ENCODE results near the gene SGK1.

SGK1 gene

DNA sequence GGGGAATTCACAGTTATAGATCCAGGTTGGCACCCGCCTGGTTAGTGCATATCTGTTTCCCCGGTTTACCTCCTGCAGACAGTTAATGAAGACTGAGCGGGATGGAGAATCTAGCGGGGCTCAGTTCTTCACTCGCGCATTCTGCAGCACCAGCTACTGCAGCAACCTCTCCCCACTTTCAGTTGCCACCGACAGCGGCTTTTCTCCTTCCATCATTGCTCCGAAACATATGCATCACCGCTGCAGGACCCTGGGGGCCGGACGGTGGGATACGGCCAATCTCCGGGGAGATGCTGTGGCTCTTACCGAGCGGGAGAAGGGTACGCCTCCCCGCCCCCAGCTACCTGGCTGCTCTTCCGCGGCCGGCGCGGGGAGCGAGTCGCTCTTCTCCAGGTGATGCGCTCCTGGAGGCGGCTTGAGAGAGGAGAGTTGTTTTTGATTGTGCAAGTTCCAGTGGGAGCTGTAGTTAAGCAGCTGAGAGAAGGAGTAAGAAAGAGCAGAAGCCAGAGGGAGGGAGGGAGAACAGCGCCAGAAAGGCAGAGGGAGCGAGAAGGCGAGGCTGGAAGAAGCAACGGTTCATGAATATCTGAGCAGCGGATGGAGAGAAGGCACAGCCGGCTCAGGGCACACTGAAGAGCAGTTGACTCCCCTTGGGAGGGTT lies at the start of gene SGK1:
Gene SGK1 (minus strand): TSS at position 642 of the 661 bp plus-strand sequence. CDS start 652 bp downstream, outside the sequence.
- peak; percentile 52 for ATAC-seq
- DNase-seq, result peak; percentile 12

DNA sequence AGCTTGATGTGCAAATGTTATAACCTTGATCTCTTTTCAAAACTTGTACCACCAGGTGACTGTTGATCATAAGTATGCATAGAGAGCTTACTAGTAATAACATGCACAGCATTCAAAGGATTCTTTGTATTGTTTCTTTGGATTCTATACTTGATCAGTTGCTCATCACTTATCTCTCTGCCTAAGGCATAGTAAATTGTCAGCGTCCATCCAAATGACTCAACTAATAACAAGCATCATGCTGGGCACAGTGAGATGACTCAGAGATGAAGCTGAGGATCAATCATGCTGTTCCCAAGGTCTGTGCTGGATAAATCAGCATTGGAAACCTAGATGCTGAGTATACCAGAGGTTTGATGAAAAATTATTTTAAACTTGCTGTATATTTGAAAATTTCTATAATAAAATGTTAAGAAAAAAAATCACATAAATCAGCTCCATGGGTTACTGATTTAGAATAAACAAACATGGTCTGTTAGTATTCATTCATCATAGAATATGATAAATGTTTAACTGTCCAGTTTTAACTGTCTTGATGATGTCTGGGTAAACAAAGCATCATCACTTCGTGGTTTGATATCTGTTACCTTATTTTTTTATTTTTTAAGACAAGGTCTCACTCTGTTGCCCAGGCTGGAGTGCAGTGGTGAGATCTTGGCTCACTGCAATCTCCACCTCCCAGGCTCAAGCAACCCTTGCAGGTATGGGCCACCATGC lies 45.6 kb upstream of the SGK1 start:
- DNase-seq (no peak), ATAC-seq (no peak)

DNA sequence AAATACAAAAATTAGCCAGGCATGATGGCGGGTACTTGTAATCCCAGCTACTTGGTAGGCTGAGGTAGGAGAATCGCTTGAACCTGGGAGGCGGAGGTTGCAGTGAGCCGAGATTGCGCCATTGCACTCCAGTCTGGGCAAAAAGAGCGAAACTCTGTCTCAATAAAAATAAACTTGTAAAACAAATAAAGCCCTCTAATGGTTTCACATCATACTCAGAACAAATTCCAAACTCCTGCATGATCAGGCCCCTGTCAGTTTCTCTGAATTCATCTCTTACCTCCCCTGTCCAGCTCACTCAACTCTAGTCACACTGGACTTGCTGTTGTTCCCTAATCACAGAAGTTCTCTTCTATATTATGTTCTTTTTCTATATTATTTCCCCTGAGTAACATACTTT lies 43.1 kb upstream of the SGK1 start:
- no peak for DNase-seq
- ATAC-seq, result no peak

DNA sequence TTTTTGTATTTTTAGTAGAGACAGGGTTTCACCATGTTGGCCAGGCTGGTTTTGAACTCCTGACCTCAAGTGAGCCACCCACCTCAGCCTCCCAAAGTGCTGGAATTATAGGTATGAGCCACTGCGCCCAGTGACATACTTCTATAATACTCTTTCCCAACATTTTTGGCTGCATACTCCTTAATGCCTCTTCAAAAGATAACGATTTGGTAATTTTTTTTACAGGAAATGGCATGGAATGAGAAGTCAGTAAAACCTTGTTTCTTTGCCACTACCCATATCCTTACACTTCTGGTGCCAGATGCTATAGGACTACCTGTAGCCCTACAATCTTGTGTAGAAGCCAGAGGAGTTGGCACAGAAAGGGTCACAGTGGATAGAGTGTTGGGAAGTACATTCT lies 41.4 kb upstream of the SGK1 start:
- DNase-seq, result no peak
- no peak for ATAC-seq

DNA sequence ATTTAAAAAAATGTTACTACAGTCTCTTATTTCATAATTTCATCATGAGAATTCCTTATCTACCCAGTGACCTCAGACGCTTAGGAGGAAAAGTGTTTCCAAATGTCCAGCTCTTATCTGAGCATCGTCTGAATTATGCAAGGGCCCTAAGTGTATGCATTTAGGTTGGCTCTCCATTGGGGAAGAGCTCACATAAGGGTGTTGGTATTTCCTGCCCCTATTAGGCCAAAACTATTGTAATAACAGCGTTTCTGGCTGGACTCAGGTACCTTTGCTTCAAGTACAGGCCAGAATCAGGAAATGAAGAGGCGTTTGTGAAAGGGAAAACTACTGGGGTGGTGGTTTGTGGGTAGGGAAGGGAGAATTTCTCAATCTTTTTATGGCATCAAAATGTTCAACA lies 40.4 kb upstream of the SGK1 start:
- no peak for ATAC-seq
- DNase-seq, result no peak

DNA sequence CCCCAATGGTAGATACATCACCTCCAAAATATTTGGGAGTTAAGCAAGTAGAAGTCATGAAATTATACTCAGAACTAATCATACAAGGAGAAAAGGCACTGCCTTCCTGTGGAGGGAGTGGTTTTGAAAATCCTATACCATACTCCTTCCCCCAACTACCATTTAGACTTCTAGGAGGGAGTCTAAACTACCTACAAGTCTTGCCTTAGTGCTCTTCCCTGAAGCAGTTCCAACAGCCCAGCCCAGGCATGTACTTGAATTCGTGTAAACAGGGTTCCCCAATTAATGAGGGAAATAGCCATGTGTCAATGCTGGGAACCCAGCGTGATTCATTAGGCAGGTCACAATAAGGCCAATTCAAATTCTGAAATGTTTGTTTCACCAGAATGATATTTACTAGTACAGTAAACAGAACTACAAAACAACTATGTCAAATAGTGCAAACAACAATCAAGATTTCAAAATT lies 39.1 kb upstream of the SGK1 start:
- DNase-seq (no peak), ATAC-seq (no peak)

DNA sequence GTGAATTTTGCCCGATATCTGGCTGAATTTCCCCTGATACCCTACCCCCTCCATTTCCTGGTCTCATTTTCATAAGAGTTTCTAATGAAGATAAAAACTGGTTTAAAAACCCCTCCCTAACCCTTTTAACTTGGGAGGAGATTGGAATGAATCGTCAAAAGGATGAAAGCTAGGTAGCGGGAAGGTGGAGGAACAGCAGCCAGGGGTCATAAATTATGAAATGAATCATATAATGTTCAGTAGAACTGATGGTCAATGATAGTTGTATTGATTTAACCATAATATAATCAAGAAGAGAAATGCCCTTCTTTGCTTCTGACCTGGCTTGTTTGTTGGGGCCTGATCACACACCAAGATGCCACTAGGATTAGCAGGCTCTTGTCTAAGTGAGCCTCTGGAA lies 38.5 kb upstream of the SGK1 start:
- no peak for DNase-seq
- no peak for ATAC-seq

DNA sequence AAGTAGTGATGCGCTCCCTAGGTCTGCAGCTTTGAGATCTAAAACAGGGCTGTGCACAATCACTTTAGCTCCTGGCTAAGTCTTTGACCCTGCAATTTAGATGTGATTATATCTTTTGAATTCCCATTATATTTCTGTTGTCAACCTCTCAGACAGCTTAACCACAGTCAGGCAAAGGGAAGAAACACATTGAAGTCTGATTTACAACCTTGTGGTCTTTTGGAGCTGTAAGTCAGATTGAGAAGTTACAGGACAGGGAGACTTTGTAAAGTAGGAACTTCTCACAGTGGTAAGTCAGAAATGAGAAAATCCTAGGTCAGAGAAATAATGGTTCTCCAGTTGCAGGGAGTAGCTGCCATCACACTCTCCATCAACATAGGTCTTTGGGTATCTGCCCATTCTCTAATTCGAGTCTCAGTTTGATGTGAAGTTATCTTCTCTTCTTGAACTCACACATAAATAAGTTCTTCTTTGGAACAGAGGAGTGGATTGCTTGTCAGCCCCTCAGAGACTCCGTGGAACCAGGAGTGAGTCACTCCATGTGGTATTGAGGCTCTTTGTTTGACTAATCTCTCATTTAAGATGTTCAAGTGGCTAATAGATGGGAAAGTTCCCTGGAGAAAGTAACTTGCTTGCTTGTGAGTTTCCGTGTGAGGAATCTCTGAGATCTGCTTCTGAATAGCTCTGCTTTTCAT lies 35.0 kb upstream of the SGK1 start:
- ATAC-seq (peak; percentile 93), DNase-seq (peak; percentile 29)

DNA sequence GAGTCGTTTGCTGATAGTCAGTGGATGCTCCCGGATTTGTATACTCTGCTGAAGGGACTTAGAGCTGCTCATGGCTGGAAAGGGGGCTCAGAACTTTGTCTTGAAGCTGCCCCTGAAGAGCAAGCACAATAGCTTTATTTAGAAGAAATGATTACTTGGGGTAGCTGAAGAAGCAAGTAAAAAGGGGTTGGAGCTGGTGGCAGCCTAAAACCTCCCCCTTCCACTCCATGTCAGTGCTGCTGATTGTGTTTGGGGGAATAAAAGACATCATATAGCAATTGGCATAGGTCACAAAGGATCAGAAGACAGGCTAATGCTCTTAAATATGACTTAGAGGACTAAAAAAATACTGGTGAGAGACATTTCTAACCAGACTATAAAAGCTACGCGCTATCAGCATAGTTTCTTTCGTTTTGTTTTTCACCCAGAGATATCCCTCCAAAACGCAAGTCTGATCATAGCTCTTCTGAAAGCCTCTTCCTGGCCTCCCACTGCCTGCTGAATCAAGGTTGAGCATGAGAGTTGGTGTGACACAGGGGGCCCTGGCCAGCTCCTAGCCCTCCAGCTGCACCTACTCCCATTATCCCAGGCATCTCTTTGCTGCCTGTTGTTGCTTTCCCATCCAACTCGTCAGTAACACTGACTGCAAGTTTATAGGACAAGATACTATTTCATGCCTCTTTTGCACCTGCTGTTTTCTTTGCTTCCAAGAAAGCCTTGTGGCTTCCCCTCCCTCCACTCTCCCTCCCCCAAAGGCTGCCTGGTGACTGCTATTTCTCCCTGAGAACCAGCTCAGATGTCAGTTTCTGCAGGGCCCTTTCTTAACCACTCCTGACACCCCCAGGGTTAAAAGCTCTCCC lies 33.9 kb upstream of the SGK1 start:
- DNase-seq (peak; percentile 10), ATAC-seq (no peak)

DNA sequence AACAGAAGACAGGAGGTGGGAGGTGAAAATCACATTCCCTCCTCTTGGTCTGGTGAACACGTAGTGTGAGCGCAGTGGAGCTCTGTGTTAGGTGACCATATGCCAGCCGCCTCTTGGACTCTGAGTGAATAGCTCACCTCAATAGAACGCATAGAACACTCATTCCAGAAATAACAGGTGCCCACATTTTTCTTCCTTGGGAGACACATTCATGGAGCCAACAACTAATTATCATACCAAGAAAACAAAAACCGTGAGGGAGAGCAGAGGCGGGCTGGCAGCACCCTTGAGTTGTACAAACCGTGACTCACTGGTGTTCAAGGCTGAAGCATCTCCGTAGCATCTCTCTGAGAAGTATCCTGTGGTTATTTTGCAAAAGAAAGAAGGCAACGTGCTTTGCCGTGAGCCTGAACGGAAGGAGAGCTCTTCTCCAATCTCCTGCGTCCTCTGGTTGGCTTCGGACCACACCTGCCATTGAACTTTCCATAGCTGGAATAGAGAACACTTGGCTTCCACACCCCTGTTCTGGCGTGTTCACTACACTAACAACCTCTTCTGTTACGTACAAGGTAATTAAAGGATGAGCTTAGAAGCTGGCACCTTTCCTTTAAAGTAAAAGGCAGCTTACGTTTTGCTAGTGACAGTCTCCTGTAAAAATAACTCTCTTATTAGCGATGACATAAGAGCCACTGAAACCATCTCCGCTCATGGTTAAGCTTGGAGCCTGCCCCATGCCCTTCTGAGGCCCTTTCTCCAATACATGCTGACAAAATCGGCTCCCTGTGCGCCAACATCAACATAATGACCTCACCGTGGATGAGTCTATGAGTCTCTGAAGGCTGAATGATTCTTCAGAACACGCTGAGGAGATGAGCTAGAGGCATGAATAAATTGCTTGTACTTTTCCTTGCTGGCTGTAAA lies 30.2 kb upstream of the SGK1 start:
- DNase-seq (no peak), ATAC-seq (no peak)

DNA sequence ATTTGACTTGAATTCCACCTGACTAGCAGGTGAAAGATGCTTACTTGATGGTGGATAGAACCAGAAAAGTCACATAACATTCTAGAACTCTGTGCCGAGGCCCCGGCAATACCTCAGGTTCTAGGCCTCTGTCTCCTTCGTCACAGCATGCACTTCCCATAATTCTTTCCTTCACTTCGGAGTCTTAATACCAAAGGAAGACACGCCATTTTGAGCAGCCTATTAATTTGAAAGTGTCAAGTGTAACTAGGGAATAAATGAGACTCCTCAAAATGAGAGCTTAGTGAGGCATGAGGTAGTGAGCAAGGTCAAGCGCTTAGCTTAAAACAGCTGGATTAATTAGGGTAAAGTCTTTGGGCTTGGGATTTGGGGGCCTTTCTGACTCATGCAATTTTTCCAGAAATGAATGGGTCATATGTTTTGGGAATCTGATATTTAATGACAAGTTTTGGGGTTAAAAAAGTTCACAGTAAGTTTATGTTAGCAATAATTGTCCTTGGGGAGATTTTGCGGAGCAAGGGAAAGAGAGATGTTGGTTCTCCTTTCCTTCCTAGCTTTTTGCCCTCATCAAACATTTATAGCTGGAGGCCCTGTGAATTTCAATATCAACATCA lies 29.1 kb upstream of the SGK1 start:
- ATAC-seq (no peak), DNase-seq (no peak)

DNA sequence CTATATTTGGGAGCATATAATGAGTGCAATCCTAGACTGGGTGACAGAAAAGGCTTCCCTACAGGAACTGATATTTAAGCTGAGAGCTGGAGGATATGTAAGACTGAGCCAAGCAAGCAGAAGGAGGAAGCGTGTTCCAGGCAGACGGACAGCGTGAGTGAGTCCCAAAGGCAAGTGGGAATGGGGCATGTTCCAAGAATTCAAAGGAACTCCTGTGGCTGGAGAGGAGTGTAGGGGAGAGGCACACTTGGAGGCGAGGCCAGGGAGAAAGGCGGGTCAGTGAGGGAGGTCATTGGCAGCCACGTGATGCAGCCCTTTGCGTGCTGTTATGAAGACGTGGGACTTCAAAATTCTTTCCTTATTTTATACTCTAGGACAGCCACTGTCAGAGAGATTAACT lies 27.9 kb upstream of the SGK1 start:
- DNase-seq (no peak), ATAC-seq (no peak)

DNA sequence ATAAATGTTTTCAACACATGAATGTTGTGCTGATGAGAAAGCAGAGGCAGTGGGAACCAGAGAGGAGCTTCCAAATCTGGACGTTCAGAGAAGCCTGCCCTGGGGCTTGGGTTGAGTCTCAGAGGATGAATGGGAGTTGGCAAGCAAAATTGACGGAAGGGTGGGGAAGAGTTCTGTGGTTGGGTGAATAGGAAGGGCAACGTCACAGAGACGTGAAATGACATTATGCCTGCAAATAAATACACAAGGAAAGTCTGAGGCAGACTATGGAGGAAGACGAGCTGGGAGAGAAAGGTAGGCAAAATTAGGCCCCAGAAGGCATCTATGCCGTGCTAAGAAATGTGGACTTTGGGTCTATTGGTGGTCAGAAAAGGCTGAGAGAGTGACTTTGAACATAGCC lies 25.2 kb upstream of the SGK1 start:
- ATAC-seq, result no peak
- DNase-seq, result no peak

DNA sequence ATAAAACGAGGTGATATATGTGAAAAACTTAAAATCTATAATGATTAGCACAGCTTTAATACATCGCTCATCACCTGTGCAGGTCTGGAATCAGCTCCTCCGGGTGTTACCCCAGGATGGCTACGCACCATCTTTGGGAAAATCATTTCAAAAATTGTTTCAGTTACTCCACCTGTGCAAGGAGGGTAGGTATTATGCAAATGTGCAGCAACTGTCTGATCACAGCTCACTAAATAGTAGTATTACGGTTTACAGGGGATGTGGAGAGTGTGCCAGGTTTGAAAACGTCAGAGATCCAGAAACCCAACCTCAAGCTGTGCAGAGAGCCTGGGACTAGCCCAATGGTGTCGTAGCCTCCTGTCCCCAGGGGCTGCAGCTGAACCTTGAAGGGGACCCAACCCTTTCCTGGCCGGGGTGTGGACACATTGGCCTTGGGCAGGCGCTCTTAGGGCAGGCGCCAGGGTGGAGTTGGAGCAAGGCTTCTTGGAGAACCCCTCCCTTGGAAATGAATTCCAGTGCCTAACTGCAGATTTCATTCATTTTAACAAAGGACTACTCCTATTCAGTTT lies 24.2 kb upstream of the SGK1 start:
- ATAC-seq, result no peak
- DNase-seq, result no peak

DNA sequence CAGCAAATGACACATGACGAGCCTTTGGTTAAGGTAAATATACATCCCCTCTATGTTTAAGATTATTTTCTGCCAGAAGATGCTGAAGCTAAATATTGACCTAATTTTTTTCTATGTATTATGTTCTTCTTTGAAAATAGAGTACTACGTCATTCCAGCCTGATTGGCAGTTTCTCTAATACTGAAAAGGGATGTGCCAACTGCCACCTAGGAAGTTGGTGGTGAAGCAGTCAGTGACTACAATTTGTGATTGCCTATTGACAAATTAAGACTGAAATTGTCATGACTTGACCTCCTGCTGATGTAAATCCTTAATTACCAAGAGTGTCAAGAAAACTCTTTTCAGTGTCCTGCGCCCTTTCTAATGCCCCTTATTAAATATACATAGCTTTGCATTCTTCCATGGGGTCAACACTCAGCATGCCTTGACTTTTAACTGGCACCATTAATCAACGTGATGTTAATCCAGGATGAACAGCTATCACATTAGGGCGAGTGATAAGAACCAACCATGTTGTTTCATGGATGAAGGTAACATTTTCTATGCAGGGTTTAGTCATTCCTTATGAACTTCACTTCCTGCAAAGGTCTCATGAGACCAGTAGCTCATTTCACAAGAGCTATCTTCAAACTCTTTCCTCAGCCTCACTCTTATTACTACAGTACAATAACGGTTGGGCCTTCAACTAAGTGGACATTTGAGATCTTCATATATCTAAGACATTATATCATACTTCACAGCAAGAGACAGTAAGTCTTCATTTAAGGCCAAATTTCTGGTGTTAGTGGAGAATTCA lies 22.5 kb upstream of the SGK1 start:
- DNase-seq, result no peak
- ATAC-seq, result no peak

DNA sequence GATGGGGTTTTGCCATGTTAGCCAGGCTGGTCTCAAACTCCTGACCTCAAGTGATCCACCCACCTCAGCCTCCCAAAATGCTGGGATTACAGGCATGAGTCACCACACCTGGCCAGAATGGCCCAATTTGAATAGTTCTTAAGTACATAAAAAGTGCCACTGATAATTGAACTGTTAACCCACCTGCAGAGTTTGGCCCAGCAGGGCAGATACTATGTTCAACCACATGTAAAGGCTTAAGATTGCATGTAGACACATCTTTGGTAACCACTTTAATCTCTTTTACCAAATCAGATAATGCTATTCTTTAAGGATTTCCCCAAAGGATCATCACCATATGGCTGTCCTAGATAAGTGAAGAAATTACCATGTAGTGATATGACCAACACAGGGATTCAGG lies 21.3 kb upstream of the SGK1 start:
- no peak for ATAC-seq
- DNase-seq, result no peak

DNA sequence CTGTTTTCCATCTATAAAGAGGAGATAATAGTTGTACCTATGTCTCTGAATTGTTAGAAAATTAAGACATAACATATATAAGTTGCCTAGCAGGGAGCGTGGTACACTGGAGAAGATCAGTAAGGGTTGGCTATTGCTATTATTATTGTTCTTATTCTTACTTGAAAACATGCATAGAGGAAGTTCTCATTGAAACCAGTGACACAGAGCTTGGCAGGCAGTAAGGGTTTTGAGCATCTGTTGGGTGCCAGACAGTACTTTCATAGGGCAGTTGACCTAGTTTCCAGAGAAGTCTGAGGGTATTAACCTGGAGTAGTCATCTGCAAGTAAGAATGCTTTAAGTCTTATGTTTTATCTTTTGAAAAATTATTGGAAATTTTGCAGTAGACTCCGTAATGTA lies 13.3 kb upstream of the SGK1 start:
- ATAC-seq, result no peak
- DNase-seq, result no peak

DNA sequence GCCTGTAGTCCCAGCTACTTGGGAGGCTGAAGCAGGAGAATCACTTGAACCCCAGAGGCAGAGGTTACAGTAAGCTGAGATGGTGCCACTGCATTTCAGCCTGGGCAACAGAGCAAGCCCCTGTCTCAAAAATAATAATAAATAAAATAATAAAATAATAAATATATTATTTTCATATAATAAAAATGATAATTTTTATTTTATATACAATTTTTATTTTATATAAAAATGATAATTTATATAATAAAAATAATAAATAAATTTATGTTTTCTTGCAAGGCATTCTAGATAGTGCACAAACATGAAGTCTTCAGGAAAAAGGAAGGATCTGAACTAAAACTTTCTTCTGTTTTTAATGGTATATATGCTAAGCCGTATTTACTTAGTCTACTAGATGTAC lies 12.6 kb upstream of the SGK1 start:
- ATAC-seq (no peak), DNase-seq (no peak)

DNA sequence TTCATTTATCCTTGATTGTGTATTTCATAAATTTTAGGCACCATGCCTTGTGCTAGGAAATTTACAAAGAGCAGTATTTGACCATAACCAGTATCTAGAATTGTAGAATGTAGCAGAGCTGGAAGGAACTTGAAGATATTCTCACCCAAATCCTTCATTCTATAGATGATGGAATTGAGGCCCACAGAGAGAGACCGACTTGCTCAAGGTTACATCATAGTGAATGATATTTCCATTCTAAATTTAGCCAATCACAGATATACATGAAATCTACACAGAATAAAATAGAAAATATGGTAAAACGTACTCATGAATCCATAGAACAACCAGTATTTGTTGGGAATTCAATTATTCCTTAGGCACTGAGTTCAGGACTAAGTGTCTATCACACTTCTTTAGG lies 10.9 kb upstream of the SGK1 start:
- ATAC-seq, result no peak
- no peak for DNase-seq

DNA sequence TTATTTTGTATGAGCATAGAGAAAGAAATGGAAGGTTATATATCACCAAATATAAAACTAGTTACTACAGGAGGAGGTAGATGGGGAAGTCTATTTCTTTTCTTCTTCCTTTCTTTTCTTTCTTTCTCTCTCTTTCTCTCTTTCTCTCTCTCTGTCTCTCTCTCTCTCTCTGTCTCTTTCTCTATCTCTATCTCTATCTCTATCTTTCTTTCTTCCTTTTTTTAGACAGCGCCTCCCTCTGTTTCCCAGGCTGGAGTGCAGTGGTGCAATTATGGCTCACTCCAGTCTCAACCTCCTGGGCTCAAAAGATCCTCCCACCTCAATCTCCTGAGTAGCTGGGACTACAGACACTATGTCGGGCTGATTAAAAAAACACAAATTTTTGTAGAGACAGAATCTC lies 10.2 kb upstream of the SGK1 start:
- DNase-seq (no peak), ATAC-seq (no peak)
